NOMO-1 treated with DMSO at 0.1 percent for 48 hours (cell line): ENCODE data around the gene ITGBL1.
A peak's percentile ranks its signal among the peaks of the same experiment; 100 is the strongest.
"Not testable (repeated sequence)": the region's sequence is repeated elsewhere in the genome, so short reads cannot be mapped to it uniquely, and the experiment has no call there.

Source experiments
- DNase-seq: peaks from one replicate; lab custom pipeline; 2025; ENCODE audit not compliant: unreplicated experiment; lab: John Stamatoyannopoulos, UW

The ITGBL1 gene

DNA sequence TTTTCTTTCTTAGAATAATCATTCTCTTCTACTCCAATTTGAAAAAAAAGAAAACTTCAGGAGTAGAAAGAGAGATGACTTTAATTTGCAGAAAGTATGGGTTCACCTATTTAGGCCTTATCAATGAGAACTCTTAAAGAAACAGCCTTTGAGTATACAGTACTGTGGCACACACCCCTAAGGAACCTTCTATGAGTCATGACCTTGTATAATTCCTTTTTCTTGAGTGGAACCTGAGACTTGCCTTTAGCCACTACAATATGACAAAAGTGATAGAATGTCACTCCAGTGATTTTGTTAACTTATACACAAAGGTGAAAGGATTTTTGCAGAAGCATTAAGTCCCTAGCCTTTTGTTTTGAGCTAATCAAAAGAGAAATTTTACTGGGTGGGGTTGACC, 58.7 kb downstream of the ITGBL1 start:
- no peak for DNase-seq

DNA sequence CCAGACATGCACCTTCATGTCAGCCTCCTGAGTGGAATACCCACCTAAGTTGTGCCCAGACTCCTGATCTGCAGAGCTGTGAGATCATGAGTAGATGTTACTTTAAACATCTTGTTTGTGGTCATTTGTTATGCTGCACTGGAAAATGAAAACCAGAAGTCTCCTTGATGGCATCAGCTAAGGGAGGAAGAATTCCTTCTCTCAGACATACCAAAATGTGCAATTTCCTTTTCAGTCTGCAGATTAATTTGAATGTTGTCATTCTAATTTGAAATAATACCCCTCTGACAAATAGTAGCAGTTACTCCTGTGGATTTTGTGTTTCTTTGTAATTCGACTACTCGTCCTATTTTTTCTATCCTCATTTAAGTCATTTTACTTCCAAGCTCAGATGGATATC, 59.3 kb downstream of the ITGBL1 start:
- no peak for DNase-seq

DNA sequence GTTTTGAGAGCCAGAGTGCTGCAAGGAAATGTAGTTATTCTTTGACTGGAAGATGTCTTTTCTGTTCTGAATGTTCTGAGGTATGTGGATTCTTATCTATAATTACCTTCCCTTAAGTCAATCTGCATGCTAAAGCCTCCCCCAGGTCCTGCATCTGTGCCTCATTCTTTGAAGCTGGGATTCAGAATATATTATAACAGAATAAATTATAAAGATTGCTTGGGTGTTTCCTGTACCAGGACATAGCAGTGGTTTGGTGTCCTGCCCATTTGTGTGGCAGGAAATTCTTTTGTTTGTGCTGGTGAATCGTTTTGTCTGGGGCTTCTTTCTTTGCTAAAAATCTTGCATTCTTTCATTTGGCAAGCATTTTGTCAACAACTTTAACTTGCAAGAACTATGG, 60.2 kb downstream of the ITGBL1 start:
- no peak for DNase-seq

DNA sequence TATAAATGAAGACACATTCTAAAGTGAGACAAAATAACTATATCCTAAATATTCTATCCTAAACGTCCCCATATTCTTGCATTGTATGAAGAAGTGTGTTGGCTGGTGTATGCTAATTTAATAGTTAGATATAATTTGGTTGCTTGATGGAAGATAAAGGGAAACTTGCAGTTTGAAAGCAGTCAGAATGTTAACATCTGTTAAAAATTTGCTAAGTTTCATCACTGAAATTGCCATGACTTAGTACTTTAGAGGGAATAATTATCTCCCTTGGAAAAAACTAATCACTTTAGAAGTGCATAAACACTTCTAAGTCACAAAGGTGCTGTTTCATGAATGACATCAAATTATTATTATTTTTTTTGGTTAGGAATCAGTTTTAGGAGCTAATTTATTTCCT, 61.6 kb downstream of the ITGBL1 start:
- no peak for DNase-seq

DNA sequence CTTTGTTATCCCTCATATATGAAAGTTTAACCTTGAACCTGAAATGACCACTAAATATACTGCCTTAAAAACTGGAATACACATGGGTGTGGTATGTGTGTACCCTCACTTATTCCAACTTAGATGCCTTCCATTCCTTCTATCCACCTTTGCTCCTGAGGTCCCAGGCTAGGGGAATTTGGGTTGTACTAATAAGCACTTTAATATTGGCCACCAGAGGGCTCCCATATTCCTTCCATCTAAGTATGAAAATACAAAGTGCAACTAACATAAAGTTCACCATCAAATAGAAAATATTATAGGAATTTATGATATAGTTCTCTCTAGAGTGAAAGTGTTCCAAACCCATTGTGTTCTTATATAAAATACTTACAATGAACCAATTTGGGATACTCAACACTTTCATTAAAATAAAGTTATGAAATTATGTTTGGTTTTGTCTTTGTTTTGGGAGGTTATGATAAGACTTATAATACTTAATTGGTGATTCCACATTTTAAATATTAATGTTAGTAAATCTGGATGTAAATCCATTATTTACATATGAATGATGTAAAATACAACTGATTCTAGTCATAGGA, 62.3 kb downstream of the ITGBL1 start:
- DNase-seq = peak; percentile 4

DNA sequence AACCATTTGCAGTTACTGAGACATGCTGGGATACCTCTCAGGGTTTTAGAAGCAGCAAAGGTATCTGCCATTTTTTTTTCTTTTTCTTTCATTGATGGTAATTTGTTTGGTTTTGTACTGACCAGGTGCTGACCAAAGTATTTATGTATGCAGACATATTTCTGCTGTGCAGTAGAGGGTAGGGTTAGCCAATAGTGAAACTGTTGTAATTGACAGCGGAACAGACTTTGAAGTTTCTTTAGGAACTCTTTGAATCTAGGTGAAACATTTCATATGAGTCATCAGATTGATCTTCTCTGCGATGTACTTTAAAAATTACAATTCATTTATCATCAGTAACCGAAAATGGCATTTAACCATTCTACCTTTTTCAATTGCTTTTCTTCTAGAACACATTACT, 63.0 kb downstream of the ITGBL1 start:
- no peak for DNase-seq

DNA sequence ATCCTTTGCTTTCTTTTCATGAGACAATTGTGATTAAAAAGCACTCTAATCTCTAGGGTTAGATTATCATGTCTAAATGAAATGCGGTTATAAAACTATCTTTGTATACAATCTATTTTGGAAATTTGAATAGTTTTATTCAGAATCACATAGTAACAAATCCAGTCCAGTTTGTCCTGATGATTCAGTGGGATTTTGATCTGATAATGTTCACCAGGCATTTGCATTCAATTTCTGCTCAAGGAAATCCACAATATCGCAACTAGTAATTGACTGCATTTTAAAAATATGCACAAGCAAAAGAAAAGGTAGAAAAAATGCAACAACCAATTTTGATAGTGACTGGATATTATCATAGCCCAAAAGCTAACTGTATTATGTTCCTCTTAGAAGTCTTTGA, 63.8 kb downstream of the ITGBL1 start:
- no peak for DNase-seq

DNA sequence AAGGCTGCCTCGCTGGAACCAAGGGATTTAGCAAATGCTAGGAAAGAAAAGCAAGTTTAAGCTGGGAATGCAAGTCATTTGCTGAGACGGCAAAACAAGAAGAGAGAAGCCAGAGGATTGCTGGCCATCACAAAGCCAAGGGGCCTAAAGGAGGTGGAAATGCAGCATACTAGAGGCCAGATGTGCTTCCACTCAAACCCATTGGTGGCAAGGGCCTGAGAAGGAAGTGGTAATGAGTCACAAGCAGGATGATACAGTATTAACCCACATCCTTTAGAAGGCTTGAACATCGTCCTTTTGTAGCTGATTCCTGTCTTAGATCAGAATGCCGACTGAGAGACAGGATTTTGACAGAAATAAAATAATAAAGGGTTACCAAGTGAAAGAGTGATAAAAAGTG, 68.2 kb downstream of the ITGBL1 start:
- DNase-seq = no peak

DNA sequence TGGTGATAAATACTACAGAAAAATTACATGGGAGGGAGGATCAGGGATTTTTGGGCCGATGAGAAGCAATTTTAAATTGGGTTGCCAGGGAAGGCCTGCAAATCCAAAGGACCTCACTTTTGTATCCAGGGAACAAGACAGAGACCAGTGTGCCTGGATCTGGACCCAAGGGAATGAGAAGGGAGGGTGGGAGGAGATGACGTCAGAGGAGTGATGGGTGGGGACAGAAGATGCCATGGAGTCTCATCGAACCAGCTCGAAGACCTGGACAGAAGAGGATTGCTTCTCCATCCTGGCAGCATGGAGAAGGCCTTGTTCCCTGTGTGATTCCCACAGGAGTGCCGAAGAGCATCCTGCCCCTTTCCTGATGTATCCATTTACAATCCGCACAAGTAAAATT, 68.9 kb downstream of the ITGBL1 start:
- no peak for DNase-seq

DNA sequence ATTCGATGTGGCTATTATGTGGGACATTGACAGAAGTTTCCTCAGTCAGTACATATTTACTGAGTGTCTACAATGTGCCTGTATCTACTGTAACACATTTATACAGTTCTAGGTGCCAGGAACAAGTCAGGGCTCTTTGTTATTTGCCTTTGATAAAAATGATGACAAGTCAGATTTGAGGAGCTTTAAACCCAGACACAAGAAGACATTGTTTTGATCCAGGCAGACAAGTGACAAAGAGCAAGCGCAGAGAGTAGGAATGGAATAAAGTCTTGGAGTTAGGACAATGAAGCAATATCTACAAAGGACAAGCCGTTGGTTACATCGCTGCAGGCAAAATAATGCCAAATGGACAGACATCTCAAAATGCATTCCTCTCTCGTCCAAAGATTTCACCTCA, 70.1 kb downstream of the ITGBL1 start:
- DNase-seq = no peak

DNA sequence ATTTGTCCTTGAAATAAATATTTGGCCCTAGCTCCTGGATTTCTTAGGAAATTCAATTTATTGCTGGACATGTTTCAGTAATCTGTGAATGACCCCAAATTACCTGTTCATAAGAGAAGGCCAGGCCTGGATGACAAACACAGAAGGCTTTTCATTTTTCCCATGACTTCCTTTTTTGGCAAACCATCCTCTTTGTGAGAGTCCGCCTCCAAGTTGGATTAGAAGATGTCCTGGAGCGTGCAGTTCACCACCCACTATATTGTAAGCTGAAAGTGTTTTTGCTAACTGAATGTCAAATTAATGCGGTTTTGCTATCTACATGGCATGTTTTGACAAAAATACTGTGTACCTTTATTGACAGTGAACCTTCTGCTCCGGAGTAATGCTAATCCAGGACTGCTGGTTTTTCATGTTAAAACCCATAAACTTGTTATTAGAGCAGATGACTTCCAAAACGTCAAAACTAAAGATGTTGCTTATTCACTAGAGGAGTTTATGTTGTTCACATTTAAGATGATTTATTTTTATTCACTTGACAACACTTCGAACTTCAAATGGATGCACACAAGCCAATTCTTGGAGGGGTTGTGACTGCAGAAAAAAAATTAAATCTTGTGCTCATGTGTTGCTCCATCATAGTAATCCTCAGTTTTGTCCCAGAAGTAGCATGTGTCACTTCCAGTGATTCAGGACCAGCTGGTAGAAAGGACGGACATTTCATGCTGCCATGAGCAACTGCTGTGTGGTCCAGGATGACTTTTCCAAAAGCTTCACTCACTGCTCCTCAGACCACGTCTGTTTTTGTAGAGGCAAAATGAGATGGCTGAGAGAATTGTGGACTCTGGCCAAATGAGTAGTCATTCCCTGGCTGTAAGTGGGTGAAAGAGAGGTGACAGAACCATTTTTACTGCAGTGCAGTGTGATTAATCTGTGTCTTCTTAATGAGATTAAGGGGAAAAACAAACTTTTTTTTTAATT, 71.0 kb downstream of the ITGBL1 start:
- no peak for DNase-seq

DNA sequence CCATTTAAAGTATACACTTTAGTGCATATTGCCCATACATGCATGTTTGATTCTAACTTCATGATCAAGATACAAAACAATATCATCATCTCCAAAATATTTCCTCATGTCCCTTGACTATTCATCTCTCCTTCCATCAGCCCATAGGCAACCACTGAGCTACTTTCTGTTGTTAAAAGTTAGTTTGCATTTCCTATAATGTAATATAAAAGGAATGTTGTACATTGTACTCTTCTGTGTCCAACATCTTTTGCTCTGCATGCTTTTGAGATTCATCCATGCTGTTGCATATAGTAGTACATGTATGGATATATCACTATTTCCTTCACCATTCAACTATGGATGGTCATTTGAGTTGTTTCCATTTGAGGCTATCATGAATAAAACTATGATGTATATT, 74.7 kb downstream of the ITGBL1 start:
- DNase-seq = no peak

DNA sequence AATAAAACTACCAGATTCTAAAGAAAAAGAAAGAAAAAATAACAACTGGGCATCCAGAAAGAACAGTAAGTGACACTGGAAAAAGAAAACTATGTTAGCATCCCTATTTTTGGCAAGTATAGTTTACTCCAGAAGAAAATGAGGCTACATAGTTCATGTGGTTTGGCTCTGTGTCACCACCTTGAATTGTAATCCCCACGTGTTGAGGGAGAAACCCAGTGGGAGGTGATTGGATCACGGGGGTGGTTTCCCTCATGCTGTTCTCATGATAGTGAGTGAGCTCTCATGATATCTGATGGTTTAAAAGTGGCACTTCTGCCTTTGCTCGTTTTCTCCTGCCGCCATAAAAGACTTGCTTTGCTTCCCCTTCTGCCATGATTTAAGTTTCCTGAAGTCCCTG, 76.9 kb downstream of the ITGBL1 start:
- DNase-seq = no peak

DNA sequence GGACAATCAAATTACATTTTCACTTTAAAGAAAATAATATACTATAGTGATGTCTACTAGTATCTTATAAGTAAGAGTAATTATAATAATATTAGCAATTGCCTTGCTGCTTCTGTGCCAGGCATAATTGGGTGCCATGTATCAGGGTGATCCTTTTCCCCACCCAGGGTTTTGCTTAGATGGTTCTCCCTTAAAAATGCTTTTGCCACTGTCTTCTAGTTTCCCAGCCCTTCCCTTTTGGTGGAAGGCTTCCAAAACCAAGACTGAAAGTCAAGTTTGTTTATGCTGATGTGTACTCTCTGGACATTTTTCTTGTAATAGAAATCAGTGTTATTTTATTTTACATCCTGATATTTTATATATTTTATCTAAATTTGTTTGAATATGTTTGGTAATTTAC, 77.8 kb downstream of the ITGBL1 start:
- no peak for DNase-seq

DNA sequence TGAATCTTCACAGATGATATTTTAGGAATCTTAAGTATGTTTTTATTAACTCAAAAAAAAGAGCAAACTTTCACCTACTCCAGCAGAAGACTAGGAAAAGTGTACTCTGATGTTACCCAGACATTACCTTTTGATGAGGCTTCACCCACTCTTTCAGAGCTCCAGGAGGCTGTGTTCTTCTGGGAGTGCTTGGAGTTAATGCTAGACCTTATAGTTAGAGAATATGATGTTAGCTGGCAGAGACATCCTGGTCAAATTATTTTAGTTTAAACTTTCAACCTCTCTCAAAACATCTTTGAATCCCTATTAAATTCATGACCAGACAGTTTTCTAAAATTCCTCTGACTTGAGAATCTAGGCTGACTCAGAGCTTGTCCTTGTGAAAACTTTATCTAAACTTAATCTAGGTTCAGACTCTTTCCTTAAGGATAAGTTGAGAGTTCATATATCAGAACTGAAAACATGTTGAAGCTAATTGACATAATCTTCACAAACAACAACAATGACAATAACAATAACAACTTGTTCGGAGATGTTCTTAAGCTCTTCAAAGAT, 82.8 kb downstream of the ITGBL1 start:
- no peak for DNase-seq

DNA sequence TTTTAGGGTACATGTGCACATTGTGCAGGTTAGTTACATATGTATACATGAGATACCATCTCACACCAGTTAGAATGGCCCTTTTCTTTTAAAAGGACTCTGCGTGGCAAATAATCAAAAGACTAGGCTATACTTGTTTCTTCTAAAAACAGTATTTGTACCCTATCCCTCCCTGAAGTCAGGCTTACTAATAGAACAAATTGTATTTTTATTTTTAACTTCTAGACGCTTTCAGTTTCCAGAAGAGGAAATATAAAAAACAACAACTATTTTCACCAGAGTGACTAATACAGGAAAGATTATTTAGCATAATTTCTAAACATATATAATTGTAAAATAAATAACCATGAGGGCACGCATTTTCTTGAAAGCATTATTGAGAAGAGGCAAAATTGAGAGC, 83.6 kb downstream of the ITGBL1 start:
- no peak for DNase-seq

DNA sequence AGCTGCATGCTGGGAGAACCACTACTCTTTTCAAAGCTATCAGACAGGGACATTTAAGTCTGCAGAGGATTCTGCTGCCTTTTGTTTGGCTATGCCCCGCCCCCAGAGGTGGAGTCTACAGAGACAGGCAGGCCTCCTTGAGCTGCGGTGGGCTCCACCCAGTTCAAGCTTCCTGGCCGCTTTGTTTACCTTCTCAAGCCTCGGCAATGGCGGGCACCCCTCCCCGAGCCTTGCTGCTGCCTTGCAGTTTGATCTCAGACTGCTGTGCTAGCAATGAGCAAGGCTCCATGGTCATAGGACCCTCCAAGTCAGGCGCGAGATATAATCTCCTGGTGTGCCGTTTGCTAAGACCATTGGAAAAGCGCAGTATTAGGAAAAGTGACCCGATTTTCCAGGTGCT, 92.1 kb downstream of the ITGBL1 start:
- DNase-seq = not testable (repeated sequence)

DNA sequence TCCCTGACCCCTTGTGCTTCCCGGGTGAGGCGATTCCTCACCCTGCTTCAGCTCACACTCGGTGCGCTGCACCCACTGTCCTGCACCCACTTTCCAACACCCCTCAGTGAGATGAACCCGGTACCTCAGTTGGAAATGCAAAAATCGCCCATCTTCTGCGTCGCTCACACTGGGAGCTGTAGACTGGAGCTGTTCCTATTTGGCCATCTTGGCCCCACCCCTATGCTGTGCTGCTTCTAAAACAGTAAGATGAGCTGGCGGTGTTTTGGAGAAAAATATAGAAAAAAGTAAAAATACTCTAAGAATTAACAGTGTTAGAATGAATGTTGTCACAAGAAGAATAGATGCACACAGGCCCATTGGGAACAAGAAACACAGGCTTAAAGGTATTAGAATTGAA, 92.5 kb downstream of the ITGBL1 start:
- DNase-seq = no peak

DNA sequence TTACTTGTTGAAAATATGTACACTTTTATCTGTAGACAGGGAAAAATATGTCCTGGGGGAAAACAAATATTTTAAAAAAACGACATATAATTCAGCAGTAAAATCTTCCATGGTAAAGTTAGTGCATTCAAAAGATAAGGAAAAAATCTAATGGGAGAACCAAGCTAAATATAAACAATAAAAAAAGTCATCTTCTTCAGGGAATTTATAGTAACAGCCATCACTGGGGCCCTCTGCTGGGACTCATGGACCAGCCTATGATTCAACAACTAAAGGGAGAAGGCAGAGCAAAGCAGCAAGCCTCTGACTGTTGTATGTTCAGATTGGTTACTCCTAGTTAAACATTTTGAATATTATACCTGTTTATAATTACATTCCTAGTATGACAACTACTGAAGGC, 93.0 kb downstream of the ITGBL1 start:
- DNase-seq = no peak

DNA sequence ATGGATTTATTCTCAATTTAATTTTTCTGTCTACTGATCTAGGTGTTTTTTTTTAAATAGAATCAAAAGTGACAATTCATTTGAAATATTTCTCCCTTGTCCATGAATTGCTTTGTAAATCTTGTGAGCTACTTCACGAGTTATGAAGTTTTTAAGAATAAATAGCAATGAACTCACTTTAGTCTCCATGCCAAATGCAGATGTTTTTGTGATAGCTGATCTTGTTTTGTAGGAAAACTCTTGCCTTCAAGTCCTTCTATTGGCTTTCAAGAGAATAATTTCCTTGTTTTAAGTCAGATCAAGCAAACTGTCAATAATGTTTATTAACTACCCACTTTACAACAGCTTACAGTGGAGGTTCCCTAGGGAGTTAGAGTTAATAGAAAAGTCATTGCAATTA, 99.8 kb downstream of the ITGBL1 start:
- no peak for DNase-seq

DNA sequence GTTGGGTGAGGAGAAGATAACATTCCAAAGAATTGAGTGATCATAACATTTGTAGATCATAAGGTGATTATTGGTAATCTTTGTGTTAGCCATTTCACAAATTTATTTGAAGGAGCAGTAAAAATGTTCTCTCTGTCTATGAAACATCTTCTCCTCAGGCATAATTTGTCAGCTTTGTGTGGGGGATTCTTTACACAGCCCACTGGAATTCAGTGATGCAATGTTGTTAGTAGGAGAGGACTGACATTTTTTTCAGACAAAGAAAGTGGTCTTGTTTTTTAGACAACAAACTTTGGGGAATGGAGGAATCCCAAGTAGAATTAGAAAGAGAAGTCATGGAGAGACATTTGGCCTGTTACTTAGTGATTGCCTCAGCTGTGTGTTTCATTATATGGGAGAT, 100.3 kb downstream of the ITGBL1 start:
- no peak for DNase-seq

DNA sequence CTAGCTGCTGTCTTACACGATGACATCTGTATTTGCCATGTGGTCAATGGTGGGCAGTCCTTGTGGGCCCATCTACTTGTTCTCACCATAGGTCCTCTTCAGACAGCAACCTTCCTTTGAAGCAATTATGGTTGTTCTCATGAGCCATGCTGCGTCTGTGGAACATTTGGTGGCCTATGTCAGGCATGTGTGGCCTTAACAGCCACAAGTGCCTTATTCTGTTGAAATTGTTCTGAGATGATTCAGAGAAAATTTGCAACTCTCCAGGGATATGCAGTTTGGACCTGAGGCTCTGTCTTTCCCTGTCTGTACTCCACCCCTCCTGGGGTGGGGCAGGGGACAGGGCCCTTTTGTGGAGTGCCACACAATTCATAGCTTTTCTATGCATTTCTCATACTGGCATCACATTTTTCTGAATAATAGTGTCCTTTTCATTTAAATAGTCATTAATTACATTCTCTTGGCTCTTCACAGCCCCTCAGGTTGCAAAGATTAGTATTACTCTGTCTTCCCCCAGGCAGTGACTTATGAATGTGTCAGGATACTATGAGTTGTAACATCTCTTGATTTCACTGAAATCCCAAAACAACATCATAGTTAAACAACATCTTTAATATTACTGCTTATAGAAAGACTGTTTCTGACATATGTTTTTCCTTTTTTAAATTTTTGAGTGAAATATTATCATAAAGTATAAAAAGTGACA, 102.1 kb downstream of the ITGBL1 start:
- DNase-seq = no peak
